GM21737 (cell line): Measurements from ENCODE around the gene ANKFN1.

Source experiments
- ATAC-seq: cut with Tn5 transposase; IDR thresholded peaks from one replicate; pipeline ENCODE4 v1.9.1; 2021; ENCODE audit warnings: mild to moderate bottlenecking, moderate library complexity; ENCODE audit not compliant: unreplicated experiment

Gene ANKFN1

DNA sequence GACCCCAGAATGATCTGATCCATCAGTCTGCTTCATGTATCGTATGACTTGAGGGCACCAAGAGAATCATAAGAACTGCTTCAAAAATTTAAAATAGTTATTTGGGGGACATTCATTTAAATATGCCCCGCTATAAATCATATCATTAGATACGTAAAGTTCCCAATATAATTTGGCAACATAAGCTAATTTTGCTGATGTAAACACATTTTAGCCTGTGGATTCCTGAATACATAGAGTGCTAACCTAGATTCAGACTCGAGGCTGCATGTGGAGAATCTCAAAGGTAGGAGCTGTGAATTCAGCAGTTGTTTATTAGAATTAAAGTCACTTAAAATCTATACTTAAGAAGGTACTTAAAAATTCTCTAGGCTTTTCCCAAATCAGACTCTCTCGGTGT is 24.9 kb downstream of the ANKFN1 start:
- ATAC-seq: no peak

DNA sequence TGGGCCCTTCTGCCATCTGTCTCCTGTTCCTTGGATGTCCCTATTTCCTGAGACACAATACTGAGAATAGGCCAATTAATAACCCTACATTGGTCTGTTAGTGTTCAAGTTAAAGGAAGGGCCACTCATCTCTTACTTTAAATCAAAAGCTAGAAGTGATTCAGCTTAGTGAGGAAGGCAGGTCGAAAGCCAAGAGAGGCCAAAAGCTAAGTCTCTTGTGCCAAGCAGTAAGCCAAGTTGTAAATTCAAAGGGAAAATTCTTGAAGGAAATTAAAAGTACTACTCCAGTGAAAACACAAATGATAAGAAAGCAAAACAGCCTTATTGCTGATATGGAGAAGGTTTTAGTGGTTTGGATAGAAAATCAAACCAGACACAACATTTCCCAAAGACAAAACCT is 28.8 kb downstream of the ANKFN1 start:
- ATAC-seq: no peak

DNA sequence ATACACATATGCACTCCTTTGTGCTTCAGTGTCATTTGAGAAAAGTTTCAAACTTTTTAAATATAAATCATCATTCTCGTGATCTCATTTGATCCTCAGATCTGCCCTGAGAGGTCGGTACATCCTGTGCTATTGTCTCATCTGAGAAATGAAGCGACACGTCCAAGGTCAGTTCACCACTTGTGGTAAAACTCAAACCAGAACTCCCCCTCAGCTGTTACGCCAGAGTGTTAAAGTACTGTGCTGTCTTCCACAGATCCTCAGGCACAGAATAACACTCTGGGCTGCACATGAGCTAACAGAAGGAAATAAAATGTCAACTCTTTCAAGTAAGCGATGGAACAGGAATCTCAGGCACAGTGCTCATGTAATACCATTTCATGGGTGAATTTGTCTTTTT is 31.4 kb downstream of the ANKFN1 start:
- no peak for ATAC-seq

DNA sequence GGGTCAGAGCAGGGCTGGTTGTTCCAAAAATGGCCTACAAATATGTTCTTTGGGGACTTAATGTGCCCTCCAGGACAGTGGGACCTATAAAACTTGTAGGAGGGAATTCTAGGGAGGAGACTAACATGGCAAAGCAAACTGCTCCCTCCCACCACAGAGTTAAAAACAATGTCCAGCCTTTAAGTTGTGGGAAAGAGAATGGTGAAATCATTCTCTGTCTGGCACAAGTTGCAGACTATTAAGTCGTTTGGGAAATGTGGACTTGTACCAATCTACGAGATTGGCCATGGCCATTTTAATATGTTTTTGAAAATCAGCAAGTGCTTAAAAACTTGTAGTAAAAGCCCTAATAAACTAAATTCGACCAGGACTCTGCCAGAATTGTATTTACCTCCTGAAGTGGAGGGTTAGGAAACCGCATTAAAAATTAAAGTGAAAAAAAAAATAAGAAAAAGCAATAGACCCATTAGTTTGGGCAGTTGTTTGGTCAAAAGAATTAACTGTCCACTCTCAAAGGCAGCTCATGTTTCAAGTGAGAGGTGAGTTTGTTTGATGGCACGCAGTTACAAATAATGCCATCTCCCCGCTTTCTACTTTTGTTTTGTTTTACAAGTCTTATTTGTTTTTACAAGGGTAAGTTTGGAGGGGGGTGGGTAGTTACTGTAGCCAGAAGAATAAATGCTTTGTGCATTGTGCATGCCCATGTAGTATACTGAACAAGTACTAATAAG is 32.4 kb downstream of the ANKFN1 start:
- ATAC-seq: no peak

DNA sequence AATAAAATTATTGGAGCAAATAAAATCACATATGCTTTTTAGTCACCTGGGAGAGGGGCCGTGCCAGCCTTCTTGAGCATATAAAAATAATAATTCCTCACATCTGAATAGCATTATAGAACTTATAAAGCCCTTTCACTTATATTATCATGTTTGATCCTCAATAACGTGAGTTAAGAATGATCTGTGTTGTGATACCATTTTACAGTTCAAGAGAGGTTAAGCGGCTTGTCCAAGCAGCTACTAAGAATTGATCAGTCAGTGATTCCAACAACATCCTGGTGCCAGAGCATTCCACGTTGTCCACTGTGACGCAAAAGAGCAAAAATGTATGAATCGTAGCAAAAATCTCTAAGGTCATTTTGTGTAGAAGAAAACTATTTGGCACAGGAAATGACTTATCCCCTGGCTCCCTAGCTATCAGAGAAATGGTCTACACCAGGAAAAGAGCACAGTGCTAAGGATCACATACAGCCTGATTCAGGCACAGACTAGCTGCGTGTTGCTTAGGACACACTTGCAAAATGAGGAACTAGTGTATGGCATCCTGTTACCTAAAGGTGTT is 33.0 kb downstream of the ANKFN1 start:
- no peak for ATAC-seq

DNA sequence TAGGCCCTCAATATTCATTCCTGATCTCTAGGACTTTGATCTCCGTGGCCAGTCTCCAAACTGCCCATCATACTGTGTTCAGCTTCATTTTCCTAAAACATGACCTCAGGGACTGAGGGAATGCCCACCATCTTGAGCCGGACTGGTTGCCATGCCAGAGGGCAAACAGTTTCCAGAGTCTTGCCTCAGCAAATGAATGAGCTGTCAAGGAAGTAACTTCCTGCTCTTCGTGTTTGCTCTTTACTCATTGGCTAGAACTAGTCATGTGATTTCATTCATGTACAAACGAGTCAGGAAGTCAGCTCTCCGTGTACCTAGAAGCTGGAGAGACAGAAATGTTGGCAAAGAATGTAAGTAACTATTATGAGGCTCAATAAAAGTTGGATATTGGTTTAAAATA is 50.2 kb downstream of the ANKFN1 start:
- no peak for ATAC-seq

DNA sequence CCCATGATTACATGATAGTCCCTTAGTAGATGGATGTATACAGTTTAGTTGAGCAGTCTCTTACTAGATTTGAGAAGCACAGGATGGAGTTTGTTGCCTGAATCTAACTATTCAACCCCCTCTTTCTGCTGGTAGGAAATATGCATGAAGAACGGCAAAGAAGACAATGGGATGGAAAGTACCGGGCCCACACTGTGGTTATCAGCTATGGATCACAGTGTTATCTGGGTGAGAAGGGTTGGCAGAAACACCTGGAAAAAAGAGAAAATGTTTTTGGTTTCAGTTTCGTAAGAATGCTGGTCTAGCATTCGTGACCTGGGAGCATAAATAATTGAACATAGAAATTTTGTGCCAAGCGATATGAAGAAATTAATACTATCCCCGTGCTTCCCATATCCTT is 53.1 kb downstream of the ANKFN1 start:
- ATAC-seq: no peak

DNA sequence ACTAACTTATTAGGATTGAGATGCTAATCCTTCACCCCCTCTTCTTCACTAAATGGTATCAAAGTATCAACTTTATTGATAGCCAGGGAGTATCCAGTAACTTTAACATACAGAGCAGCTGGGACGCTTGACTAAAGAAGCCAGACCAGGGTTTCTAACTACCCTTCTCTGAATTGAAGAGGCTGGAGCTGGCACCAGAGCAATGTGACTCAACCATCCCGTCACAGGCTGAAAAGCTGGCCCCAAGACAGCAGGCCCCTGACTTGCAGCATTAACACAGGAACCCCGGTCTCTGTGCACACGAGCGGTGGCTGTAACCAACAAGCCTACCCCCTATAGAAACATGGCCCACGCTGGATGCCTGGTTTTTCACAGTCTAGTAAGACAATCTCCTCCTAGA is 59.8 kb downstream of the ANKFN1 start:
- ATAC-seq: no peak

DNA sequence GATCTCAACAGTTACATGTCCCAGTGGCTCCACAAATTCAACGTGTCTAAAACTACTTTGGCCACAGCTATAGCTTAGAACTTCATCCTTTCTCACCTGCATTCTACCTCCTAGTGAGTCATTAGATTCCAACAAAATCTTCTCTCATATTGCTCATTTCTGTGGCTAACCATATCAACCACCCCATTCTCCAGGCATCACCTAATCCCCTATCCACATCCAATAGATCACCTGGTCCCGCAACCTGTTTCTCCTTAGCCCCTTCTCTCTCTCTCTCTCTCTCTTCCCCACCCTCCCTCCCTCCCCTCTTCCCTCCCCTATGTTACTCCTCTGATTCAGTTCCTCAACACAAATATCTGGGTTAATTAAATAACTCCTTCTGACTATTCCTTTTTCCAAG is 64.6 kb downstream of the ANKFN1 start:
- ATAC-seq: no peak

DNA sequence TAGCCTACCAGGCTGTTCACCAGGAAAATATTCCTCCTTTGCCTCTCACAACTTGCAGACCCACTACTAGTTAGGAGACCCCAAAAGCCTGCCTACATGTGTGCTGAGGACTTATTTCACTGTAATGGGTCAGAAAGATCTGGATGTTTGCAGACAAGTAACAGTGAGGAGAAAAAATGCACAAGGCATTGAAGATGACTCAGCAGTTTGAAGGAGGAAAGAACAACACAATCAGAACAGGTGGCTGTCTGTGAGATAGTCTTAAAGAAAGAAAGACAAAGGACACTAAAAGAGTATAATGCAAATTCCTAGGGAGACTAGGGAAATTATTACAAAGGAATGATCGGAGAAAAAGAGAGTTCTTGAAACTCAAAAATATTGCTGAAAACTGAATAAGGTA is 69.0 kb downstream of the ANKFN1 start:
- no peak for ATAC-seq

DNA sequence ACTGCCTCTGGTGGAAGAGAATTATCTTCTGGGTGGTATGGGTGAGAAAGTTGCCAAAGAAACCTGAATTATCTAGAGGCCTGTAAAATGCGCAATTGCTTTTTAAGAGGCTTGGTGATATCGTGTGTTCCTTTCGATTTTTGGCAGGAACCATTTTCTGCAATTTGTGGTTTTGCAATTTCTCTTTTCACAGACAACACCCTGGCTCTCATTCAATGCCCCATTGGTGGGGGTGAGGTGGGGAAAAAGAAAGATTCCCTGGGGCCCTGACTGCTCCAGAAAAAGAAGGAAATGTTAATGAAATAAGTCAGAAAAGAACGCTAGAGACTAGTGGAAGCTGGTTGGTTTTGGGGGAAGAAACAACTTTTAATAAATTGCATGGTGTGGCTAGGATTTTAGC is 77.4 kb downstream of the ANKFN1 start:
- no peak for ATAC-seq

DNA sequence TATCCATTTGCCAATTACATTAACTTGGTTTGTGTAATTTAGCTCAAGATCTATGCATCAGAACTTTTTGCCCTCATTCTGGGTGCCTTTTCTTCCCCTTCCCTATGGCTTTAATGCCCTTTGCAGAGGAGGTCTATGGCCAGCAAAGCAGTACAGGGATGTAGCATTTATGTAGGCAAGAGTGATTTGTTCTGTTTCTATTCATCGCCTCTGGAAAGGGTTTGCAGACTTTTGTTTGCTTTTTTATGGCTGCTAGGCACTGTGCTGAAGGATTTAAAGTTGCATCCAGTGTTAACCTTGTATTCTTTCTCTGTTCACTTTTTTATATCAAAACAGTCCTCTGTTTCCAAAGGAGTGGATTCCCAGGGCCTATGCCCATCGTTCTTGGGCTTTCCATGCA is 78.0 kb downstream of the ANKFN1 start:
- no peak for ATAC-seq

DNA sequence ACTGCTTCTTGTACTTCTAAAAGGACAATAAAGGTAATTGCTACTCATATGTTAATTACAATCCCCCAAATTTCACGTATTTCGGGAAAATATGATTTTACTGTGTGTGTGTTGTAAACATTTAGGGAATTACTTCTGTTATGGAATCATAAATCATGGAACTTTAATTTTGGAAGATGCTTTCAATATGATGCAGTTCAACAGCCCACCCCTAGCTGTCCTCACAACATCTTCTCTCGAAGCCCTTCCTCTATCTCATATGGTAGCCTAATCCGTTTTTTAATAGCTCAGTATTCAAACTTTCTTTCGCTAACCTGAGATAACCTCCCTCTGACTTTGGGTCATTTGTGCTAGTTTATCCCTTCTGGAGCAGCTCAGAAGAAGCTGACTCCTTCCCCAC is 78.4 kb downstream of the ANKFN1 start:
- no peak for ATAC-seq

DNA sequence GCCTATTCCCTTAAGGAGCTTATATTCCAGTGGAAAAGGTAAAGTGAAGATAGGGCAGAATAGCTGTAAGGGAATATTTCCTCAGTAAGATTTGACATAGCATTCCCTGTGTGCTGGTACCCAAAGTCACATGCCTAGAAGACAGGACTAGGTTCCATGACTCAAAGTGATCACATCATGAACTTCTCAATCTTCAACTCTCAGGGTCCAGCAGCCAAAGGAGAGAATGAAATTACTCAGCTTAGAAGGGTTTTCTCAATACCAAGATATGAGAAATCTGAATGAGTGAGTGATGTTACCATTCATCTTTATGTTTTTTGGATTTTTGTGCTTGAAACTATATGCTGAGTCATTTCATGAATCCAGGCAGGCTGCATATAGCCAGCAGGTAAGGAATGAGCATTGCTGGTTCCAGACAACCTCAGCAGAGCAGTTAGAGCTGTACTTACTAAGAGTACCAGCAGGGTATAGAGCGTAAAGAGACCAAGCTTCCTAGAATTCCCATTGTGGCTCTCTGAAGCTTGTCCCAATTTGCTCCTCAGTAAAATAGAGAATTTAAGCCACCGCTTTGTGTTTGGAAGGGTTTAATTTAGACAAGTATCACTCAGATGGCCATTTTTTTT is 91.1 kb downstream of the ANKFN1 start:
- no peak for ATAC-seq

DNA sequence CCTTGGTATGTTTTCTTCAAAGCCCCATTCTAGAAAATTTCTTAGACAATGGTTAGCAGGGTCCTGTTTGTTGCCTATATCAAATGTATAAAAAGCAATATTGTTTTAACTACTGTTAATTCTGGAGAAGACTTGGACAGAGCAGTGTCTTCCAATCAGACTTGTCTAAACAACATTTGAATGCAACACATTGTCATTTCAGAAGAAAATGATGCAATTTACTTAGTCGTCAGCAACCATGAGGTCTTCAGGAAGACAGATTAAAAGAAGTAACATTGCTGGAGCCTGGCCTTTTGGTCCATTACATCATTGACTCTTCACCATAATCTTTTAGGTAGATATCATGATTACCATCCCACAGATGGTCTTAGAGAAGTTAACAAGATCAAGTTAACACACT is 94.5 kb downstream of the ANKFN1 start:
- ATAC-seq: no peak

DNA sequence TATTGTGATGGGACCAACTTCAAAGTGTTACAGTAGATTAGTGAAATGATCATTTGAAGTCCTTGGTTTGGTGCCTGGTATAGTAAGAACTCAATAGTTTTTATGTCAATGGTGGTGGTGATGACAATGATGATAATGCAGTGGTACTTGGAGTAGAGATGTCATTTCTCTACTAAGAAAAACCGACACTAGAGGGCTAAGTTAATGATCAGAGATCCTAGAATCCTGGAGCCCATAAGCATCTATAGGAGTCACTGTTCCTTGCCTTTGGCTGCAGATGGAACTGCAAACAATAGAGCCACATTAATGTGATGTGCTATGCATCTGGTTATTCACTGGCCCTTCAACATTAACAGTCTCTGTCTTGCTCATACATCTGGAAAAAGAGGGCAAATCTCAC is 103.8 kb downstream of the ANKFN1 start:
- ATAC-seq: no peak

DNA sequence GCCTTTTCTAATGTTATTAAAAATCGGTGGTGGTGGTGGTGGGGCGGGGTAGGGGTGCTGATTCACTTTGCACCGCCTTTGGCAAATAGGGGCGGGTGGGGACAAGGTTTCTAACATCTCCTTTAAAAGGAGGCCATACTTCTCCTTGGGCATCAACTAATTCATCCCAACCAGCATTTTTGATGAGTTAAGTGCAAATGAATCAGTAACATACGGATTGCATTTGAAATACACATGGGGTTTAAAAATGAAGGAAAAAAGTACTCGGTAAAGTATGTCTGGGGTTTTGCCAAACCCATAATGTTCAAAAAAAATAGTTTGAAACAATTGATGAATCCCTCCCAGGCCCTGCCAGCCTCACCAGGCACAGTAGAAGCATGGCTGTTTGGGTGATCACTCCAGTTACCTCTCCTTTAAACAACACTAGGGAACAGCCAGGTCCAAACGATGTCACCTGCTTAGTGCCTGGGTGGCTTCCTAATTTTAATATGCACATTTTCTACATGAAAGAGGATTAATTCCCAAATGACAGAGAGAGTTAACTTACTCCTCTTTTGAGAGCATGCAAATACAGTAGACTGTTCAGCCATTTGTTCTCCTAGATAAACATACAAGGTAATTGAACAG is 107.2 kb downstream of the ANKFN1 start:
- no peak for ATAC-seq

DNA sequence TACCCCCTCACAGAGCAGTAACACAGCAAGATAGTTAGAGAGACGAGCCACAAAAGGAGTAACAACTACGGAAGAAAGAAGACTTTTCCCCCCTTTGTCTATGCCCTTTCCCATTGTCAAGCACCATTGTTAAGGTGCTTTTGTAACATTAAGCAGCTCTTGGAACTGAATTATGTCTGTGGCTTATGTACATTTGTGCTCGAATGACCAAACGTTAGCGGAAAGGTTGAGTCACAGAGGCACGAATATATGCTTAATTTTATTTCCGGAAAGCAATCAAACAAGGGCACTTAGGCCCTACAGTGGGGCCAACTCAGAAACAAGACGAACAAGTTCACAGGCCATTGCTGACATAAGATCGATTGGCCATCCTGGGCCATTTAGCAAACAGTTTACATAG is 109.5 kb downstream of the ANKFN1 start:
- no peak for ATAC-seq

DNA sequence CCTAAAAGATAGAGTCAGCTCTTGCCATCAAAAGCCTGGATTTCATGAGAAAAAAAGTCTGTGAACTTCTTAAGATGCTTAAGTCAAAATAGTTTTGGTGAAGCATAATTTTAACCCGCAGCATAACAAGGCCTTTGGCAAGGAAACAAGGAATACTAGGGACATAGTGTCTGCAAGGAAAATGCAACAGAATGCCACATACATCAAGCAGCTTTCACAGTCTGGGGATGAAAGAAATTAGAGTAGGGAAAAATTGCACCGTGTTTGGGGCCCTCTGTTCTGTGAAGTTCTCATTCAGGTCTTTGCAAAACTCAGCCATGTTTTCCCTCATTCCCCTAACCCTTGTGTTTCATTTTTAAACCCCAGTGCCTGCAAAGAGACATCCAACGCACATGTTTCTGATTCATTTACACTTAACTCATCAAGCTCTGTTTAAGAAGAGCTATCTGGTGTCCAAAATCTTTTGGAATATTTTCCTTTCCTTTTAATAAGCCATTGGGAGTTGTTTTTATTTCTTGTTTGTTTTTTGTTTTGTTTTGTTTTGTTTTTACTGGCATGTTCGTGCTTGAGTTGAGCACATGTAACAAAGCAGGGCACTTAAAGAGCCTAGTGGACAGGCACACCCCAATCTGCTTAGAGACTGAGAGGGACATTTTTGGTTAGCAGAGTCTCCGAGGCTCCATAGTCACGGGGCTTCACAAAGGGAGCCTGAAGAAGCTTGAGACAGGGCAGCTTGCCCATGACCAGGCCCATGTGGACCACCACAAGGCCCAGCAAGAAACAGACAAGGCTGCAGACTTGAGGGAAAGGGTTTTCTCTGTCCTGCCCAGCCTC is 116.5 kb downstream of the ANKFN1 start:
- ATAC-seq: no peak

DNA sequence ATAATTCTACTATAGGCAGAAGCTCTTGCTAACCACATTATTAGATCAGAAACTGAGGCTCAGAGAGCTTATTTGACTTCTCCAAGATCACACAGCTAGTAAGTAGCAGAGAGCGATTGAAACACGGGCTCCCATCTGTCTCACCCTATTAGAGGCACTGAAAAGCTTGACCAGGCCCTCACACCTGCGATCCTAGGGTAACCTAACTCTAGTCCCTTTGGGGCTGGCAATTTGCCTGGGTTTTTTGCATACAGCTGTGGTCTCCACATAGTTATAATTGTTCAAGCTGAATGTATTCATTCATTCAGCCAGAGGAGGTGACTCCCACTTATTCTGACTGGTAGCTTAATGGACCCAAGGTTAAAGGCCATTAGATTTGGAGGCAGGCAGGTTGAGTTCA is 121.2 kb downstream of the ANKFN1 start:
- ATAC-seq: no peak

DNA sequence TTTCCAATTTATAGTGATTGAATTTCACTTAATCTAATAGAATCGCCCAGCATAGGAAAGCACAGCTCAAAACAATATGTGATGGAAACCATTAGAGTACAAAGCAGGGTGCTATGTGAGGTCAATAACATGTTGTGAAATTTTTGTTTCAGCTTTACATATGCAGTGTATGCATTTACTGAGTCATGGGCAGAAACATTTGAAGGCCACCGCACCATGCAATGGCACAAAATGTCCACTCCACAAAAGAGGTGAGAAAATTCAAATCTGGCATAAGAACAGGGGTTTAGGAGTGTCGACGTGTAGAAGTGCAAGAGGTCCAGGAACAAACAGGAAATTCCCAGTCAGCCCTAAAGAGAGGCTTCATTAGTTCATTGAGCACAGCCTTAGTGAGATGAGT is 131.2 kb downstream of the ANKFN1 start:
- ATAC-seq: no peak
